NAMALWA (cell line): Measurements from ENCODE around the gene HMCN2.

Experiments
- DNase-seq: peaks from one replicate; pipeline ENCODE4 v3.0.0-alpha.2; 2015; ENCODE audit warnings: low spot score

Gene HMCN2

GRCh38 chr9:130451509-130452388 is 186.2 kb downstream of the HMCN2 start:
- peak; percentile 56 for DNase-seq

GRCh38 chr9:130452835-130453234 is 187.3 kb downstream of the HMCN2 start:
- DNase-seq, result no peak

GRCh38 chr9:130453487-130453886 is 187.9 kb downstream of the HMCN2 start:
- DNase-seq, result no peak

- no peak for DNase-seq
Measured at GRCh38 chr9:130454096-130454811, 188.7 kb downstream of the HMCN2 start.

- DNase-seq, result no peak
Measured at GRCh38 chr9:130454812-130455325, 189.3 kb downstream of the HMCN2 start.

- DNase-seq, result no peak
Measured at GRCh38 chr9:130458027-130458803, 192.7 kb downstream of the HMCN2 start.

GRCh38 chr9:130458804-130459067 is 193.2 kb downstream of the HMCN2 start:
- DNase-seq, result no peak

- DNase-seq, result no peak
Measured at GRCh38 chr9:130459151-130459550, 193.6 kb downstream of the HMCN2 start.

- DNase-seq, result no peak
Measured at GRCh38 chr9:130459941-130460669, 194.5 kb downstream of the HMCN2 start.

GRCh38 chr9:130461218-130461630 is 195.7 kb downstream of the HMCN2 start:
- peak; percentile 78 for DNase-seq

- DNase-seq, result no peak
Measured at GRCh38 chr9:130461731-130462130, 196.2 kb downstream of the HMCN2 start.

- no peak for DNase-seq
Measured at GRCh38 chr9:130462685-130463540, 197.4 kb downstream of the HMCN2 start.

GRCh38 chr9:130463763-130464745 is 198.5 kb downstream of the HMCN2 start:
- no peak for DNase-seq

GRCh38 chr9:130465383-130466096 is 200.0 kb downstream of the HMCN2 start:
- DNase-seq, result no peak

GRCh38 chr9:130466537-130467217 is 201.1 kb downstream of the HMCN2 start:
- DNase-seq, result no peak

- no peak for DNase-seq
Measured at GRCh38 chr9:130467316-130467715, 201.8 kb downstream of the HMCN2 start.

- DNase-seq, result no peak
Measured at GRCh38 chr9:130468566-130468965, 203.0 kb downstream of the HMCN2 start.

- no peak for DNase-seq
Measured at GRCh38 chr9:130470269-130470668, 204.7 kb downstream of the HMCN2 start.
